ENCODE data around the gene CCDC93.

The CCDC93 gene

GRCh38 chr2:117917223-117917917 lies 96.5 kb downstream of the CCDC93 start:
- DNase-seq (ENCODE audit: low spot score), result no peak

- no peak for DNase-seq (ENCODE audit: low spot score)
Observed at GRCh38 chr2:117902933-117903332, 110.9 kb downstream of the CCDC93 start.

GRCh38 chr2:117888897-117889296 lies 125.0 kb downstream of the CCDC93 start:
- DNase-seq (ENCODE audit: low spot score), result no peak

GRCh38 chr2:117885308-117885707 lies 128.6 kb downstream of the CCDC93 start:
- no peak for DNase-seq (ENCODE audit: low spot score)

- no peak for DNase-seq (ENCODE audit: low spot score)
Observed at GRCh38 chr2:117879003-117879402, 134.9 kb downstream of the CCDC93 start.

- DNase-seq (ENCODE audit: low spot score), result no peak
Observed at GRCh38 chr2:117875786-117876185, 138.1 kb downstream of the CCDC93 start.

All from ecto neural progenitor cell (in vitro differentiated cells).